Caco-2 (cell line): Measurements from ENCODE around the gene TBL1X. TPM values are rescaled to one million over a fixed set of nuclear protein-coding genes. Genes with fewer than 3 reads are reported as not detected.

Experiments used
- BruUV-seq: library from RNA; stranded (reverse); fragments of 400-500 nt; replicated peaks from 2 replicates; lab custom pipeline; 2021; lab: Mats Ljungman, UMichigan
- CTCF ChIA-PET: fragments of 300-600 bp; sonication (Branson Sonifier 250); formaldehyde crosslinking; loops from one replicate; lab custom pipeline; 2022; ENCODE audit warnings: antibody characterized with exemption; lab: Charles Lee
- POLR2A ChIA-PET: fragments of 300-600 bp; sonication (Branson Sonifier 250); formaldehyde crosslinking; loops from one replicate; lab custom pipeline; 2022; ENCODE audit warnings: antibody characterized with exemption; lab: Charles Lee
- DNase-seq, 2 experiments: peaks; one replicate each; pipeline versions ENCODE4 v3.0.0 to v3.0.0-alpha.2; 2020 to 2022
- H3K27me3 ChIP-seq: replicated peaks from 2 replicates; pipeline ENCODE4 v1.6.0; 2011; ENCODE audit warnings: low read length; ENCODE audit not compliant: control insufficient read depth, insufficient read depth
- H3K36me3 ChIP-seq: 2 replicates; pipeline ENCODE4 v1.5.1; 2011; ENCODE audit warnings: low read length; ENCODE audit not compliant: control insufficient read depth, insufficient read depth
- H3K4me1 ChIP-seq: fragments of 250-450 bp; sonication (Bioruptor Pico); 2 replicates; pipeline ENCODE4 v1.5.1; 2020; ENCODE audit warnings: mild to moderate bottlenecking
- H3K4me3 ChIP-seq: 2 replicates; pipeline ENCODE4 v1.5.1; 2011; ENCODE audit warnings: low read depth, mild to moderate bottlenecking, control low read depth, low read length
- H3K9me3 ChIP-seq: fragments of 250-450 bp; sonication (Bioruptor Pico); 2 replicates; pipeline ENCODE4 v1.5.1; 2020; ENCODE audit warnings: mild to moderate bottlenecking, moderate library complexity
- H3K27ac Mint-ChIP-seq: one replicate; pipeline ENCODE4 v1.8.0; 2022; ENCODE audit warnings: mixed read lengths; ENCODE audit not compliant: unreplicated experiment
- H3K27me3 Mint-ChIP-seq: one replicate; pipeline ENCODE4 v1.8.0; 2022; ENCODE audit warnings: mixed read lengths; ENCODE audit not compliant: insufficient read depth, unreplicated experiment
- H3K36me3 Mint-ChIP-seq: one replicate; pipeline ENCODE4 v1.8.0; 2022; ENCODE audit warnings: mild to moderate bottlenecking, mixed read lengths; ENCODE audit not compliant: insufficient read depth, unreplicated experiment
- H3K4me1 Mint-ChIP-seq: one replicate; pipeline ENCODE4 v1.8.0; 2022; ENCODE audit warnings: low read depth, mixed read lengths; ENCODE audit not compliant: unreplicated experiment
- H3K4me3 Mint-ChIP-seq: one replicate; pipeline ENCODE4 v1.8.0; 2022; ENCODE audit warnings: mild to moderate bottlenecking, moderate library complexity, mixed read lengths; ENCODE audit not compliant: unreplicated experiment
- H3K9me3 Mint-ChIP-seq: one replicate; pipeline ENCODE4 v1.8.0; 2022; ENCODE audit warnings: mixed read lengths; ENCODE audit not compliant: unreplicated experiment
- intact Hi-C: fragments of 100-400 bp; cut with micrococcal nuclease; formaldehyde crosslinking; loops from one replicate; pipeline ENCODE4 v1.10.0; 2022; ENCODE audit not compliant: unreplicated experiment
- total RNA-seq: library from RNA; stranded (reverse); gene quantifications from 2 replicates; pipeline ENCODE4 v1.2.3, GENCODE V29; 2022
- TF ChIP-seq, protein P1 (sequence below), 2 experiments: fragments of 200-600 bp in 1 of 2; IDR thresholded peaks; 1 replicate in 1 of 2; 2 replicates in 1 of 2; pipeline versions ENCODE4 v1.5.1 to v1.8.0; 2011 to 2022; ENCODE audit warnings: antibody characterized with exemption in 1 of 2, control low read depth in 1 of 2, inconsistent platforms in 1 of 2, low read depth in 1 of 2, low read length in 1 of 2, mild to moderate bottlenecking in 1 of 2, moderate library complexity in 1 of 2; ENCODE audit not compliant: insufficient read depth in 1 of 2, severe bottlenecking in 1 of 2, unreplicated experiment in 1 of 2

TBL1X gene
- total RNA-seq, 1 experiment from 2014 or later = 84.2 TPM

DNA sequence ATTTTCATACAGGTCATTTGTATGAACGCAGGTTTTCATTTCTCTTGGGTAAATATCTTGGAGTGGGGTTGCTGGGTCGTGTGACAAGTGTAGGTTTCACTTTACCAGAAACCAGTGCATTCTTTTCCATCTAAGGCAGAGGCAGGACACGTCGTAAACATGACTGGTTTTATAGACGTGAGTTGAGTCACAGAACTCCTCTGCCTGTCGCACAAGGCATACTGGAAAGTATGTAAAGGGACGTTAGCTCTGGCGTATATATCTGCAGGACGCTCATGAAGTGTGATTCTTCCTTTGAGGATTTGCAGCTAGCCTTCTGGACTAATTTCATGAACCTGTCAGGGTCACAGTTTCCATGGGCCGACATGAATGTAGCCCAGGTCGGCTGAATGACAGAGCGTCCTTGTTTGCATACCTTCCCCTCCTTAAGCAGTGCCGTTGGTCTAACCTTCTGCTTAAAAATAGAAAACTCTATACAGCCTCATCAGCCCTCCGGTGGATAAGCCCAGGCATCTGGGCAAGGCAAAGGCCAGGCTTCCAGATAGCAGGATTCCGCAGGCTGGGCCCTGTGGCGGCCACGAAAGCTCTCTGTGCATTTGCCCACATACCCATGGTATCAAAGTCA, 194.8 kb downstream of the TBL1X start:
- no peaks in the 10 kb centered on the region for H3K4me1 ChIP-seq
- Mint-ChIP-seq H3K9me3 (no peaks in the 10 kb centered on the region), H3K36me3 (peaks cover 45% of the 10 kb centered on the region), H3K4me1 (peaks cover 5% of the 10 kb centered on the region), H3K4me3 (no peak overlapping the region), H3K27ac (no peak overlapping the region), H3K27me3 (no peaks in the 10 kb centered on the region)
- no peak overlapping the region for H3K4me3 ChIP-seq
- POLR2A ChIA-PET = no interaction called here
- peaks cover 2% of the 10 kb centered on the region; the same call in 1 of the 2 replicates for H3K36me3 ChIP-seq
- H3K27me3 ChIP-seq = no peaks in the 10 kb centered on the region
- DNase-seq = peak in 1 of 2 experiments; percentile 35
- no peaks in the 10 kb centered on the region for H3K9me3 ChIP-seq
- CTCF ChIA-PET = no interaction called here
- TF ChIP-seq, protein P1, sequence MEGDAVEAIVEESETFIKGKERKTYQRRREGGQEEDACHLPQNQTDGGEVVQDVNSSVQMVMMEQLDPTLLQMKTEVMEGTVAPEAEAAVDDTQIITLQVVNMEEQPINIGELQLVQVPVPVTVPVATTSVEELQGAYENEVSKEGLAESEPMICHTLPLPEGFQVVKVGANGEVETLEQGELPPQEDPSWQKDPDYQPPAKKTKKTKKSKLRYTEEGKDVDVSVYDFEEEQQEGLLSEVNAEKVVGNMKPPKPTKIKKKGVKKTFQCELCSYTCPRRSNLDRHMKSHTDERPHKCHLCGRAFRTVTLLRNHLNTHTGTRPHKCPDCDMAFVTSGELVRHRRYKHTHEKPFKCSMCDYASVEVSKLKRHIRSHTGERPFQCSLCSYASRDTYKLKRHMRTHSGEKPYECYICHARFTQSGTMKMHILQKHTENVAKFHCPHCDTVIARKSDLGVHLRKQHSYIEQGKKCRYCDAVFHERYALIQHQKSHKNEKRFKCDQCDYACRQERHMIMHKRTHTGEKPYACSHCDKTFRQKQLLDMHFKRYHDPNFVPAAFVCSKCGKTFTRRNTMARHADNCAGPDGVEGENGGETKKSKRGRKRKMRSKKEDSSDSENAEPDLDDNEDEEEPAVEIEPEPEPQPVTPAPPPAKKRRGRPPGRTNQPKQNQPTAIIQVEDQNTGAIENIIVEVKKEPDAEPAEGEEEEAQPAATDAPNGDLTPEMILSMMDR (IDR thresholded peaks at IDR 0.05; ENCODE audit: insufficient read depth in 1 of 2, low read depth in 1 of 2, low read length in 1 of 2, severe bottlenecking in 1 of 2, unreplicated experiment in 1 of 2) = no peak
- intact Hi-C loops = no loop called here
- BruUV-seq = no TSS peak

- intact Hi-C loops = no loop called here
- peaks cover 2% of the 10 kb centered on the region; the same call in 1 of the 2 replicates for H3K36me3 ChIP-seq
- BruUV-seq = no TSS peak
- Mint-ChIP-seq H3K4me1 (peaks cover 5% of the 10 kb centered on the region), H3K9me3 (no peaks in the 10 kb centered on the region), H3K36me3 (peaks cover 48% of the 10 kb centered on the region), H3K4me3 (no peak overlapping the region), H3K27me3 (no peaks in the 10 kb centered on the region), H3K27ac (no peak overlapping the region)
- POLR2A ChIA-PET = no interaction called here
- no peaks in the 10 kb centered on the region for H3K4me1 ChIP-seq
- CTCF ChIA-PET = no interaction called here
- no peaks in the 10 kb centered on the region for H3K9me3 ChIP-seq
- no peaks in the 10 kb centered on the region for H3K27me3 ChIP-seq
- no peak for DNase-seq
- TF ChIP-seq, protein P1 (IDR thresholded peaks at IDR 0.05; ENCODE audit: insufficient read depth in 1 of 2, low read depth in 1 of 2, low read length in 1 of 2, severe bottlenecking in 1 of 2, unreplicated experiment in 1 of 2) = no peak
- no peak overlapping the region for H3K4me3 ChIP-seq
These were observed 197.3 kb downstream of the TBL1X start for GRCh38 chrX:9662148-9662547.

DNA sequence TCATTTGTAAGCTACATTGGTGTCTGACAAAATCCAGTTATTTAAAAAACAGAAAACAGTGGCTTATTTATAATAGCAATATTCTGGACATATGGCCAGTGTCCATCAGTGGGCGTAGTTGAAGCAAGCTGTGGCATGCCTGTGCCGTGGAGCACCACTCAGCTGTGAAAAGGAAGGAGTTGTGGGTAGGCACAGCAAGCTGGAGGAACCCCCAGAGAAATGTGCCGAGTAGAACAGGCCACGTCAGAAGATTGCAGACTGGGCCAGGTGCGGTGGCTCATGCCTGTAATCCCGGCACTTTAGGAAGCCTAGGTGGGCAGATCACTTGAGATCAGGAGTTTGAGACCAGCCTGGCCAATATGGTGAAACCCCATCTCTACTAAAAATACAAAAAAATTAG, 198.4 kb downstream of the TBL1X start:
- Histone ChIP-seq H3K27me3 (no peaks in the 10 kb centered on the region), H3K9me3 (no peaks in the 10 kb centered on the region), H3K4me1 (no peaks in the 10 kb centered on the region), H3K4me3 (no peak overlapping the region), H3K36me3 (peaks cover 2% of the 10 kb centered on the region; the same call in 1 of the 2 replicates)
- BruUV-seq = no TSS peak
- intact Hi-C loops = no loop called here
- TF ChIP-seq, protein P1 (IDR thresholded peaks at IDR 0.05; ENCODE audit: insufficient read depth in 1 of 2, low read depth in 1 of 2, low read length in 1 of 2, severe bottlenecking in 1 of 2, unreplicated experiment in 1 of 2) = no peak
- Mint-ChIP-seq H3K27ac (no peak overlapping the region), H3K4me3 (no peak overlapping the region), H3K27me3 (no peaks in the 10 kb centered on the region), H3K36me3 (peaks cover 49% of the 10 kb centered on the region), H3K9me3 (no peaks in the 10 kb centered on the region), H3K4me1 (peaks cover 5% of the 10 kb centered on the region)
- CTCF ChIA-PET = no interaction called here
- POLR2A ChIA-PET = no interaction called here
- no peak for DNase-seq
